Measurements from ENCODE around the gene RGL2. TPM values are rescaled to one million over a fixed set of nuclear protein-coding genes. Genes with fewer than 3 reads are reported as not detected.
"Not testable (repeated sequence)": the region's sequence is repeated elsewhere in the genome, so short reads cannot be mapped to it uniquely, and the experiment has no call there.

The RGL2 gene
- polyA plus RNA-seq, 1 donor from 2014 or later, result 120 TPM

DNA sequence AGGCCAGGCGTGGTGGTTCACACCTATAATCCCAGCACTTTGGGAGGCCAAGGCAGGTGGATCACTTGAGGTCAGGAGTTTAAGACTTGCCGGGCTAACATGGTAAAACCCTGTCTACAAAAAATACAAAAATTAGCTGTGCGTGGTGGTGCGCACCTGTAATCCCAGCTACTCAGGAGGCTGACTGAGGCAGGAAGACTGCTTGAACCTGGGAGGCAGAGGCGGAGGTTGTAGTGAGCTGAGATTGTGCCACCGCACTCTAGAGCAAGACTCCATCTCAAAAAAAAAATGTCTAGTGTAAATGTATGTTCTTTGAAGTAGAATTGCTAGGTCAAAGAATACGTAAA, 44.8 kb upstream of the RGL2 start:
- not testable (repeated sequence) for H2AFZ ChIP-seq (ENCODE audit: low read depth, low read length); H3K9ac ChIP-seq (ENCODE audit: low read length); H3K4me3 ChIP-seq (ENCODE audit: low read length)

DNA sequence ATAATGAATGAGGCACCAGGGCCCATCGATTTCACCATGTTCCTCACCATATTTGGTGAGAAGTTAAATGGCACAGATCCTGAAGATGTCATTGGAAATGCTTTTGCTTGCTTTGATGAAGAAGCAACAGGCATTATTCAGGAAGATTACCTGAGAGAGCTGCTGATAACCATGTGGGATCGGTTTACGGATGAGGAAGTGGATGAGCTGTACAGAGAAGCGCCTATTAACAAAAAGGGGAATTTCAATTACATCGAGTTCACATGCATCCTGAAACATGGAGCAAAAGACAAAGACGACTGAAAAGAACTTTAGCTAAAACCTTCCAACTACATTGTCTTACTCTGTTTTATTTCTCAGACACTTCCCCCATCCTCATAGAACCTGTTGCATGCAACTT, 40.5 kb upstream of the RGL2 start:
- Histone ChIP-seq H3K9me2 (ENCODE audit: insufficient read depth, low read length) (no peaks in the 10 kb centered on the region), H2AFZ (ENCODE audit: low read depth, low read length) (no peak overlapping the region), H3K9me3 (ENCODE audit: low read length) (no peaks in the 10 kb centered on the region), H3K4me3 (ENCODE audit: low read length) (no peak overlapping the region), H3K9ac (ENCODE audit: low read length) (no peak overlapping the region), H3F3A (ENCODE audit: insufficient read depth, low read length, poor library complexity, severe bottlenecking) (no peaks in the 10 kb centered on the region), H4K20me1 (ENCODE audit: insufficient read depth) (no peaks in the 10 kb centered on the region), H3K27me3 (ENCODE audit: insufficient read depth, low read depth, low read length) (no peaks in the 10 kb centered on the region), H3K4me2 (ENCODE audit: low read length) (no peak overlapping the region), H3K36me3 (ENCODE audit: insufficient read depth, low read length) (no peaks in the 10 kb centered on the region), H3K27ac (ENCODE audit: low read length) (no peak overlapping the region), H3K79me2 (replicated peaks; ENCODE audit: insufficient read depth, low read length) (no peaks in the 10 kb centered on the region)
- no peak for TF ChIP-seq MXI1 (conservative IDR thresholded peaks at IDR 0.05; ENCODE audit: poor library complexity, severe bottlenecking)

More for the DNA sequence above, 44.8 kb upstream of the RGL2 start:
- not testable (repeated sequence) for H3K36me3 ChIP-seq (ENCODE audit: insufficient read depth, low read length); H3K27ac ChIP-seq (ENCODE audit: low read length); H3K4me2 ChIP-seq (ENCODE audit: low read length); H3K9me2 ChIP-seq (ENCODE audit: insufficient read depth, low read length); H3K79me2 ChIP-seq (replicated peaks; ENCODE audit: insufficient read depth, low read length); H3K27me3 ChIP-seq (ENCODE audit: insufficient read depth, low read depth, low read length); H3F3A ChIP-seq (ENCODE audit: insufficient read depth, low read length, poor library complexity, severe bottlenecking); H3K9me3 ChIP-seq (ENCODE audit: low read length); H4K20me1 ChIP-seq (ENCODE audit: insufficient read depth)

DNA sequence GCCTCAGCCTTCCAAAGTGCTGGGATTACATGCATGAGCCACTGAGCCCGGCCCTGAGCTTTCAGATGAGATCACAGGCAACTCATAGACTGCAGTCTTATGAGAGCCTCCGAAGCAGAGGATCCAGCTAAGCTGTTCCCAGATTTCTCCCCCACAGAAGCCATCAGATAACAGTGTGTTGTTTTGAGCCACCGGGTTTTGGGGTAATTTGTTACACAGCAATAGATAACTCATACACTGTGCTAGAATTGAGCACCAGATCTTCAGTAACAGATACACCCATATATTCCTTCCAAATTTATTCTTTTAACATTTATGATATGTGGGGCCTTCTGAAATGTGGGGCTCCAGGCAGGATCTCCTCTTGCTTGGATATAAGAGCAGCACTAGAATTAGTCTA, 37.8 kb upstream of the RGL2 start:
- no peak overlapping the region for H3K27ac ChIP-seq (ENCODE audit: low read length)
- H3K36me3 ChIP-seq (ENCODE audit: insufficient read depth, low read length), result no peaks in the 10 kb centered on the region
- no peaks in the 10 kb centered on the region for H3K79me2 ChIP-seq (replicated peaks; ENCODE audit: insufficient read depth, low read length)
- no peak overlapping the region for H3K4me3 ChIP-seq (ENCODE audit: low read length)
- no peak for TF ChIP-seq RAD21 (conservative IDR thresholded peaks at IDR 0.05)
- TF ChIP-seq SMC3 (conservative IDR thresholded peaks at IDR 0.05; ENCODE audit: poor library complexity), result no peak
- TF ChIP-seq TAF1 (IDR thresholded peaks at IDR 0.05; ENCODE audit: low read depth), result no peak
- TF ChIP-seq EZH2 (IDR thresholded peaks at IDR 0.05; ENCODE audit: borderline replicate concordance, insufficient read depth, low read length, poor library complexity, severe bottlenecking), result no peak
- no peak for TF ChIP-seq MXI1 (conservative IDR thresholded peaks at IDR 0.05; ENCODE audit: poor library complexity, severe bottlenecking)
- TF ChIP-seq, protein P1, sequence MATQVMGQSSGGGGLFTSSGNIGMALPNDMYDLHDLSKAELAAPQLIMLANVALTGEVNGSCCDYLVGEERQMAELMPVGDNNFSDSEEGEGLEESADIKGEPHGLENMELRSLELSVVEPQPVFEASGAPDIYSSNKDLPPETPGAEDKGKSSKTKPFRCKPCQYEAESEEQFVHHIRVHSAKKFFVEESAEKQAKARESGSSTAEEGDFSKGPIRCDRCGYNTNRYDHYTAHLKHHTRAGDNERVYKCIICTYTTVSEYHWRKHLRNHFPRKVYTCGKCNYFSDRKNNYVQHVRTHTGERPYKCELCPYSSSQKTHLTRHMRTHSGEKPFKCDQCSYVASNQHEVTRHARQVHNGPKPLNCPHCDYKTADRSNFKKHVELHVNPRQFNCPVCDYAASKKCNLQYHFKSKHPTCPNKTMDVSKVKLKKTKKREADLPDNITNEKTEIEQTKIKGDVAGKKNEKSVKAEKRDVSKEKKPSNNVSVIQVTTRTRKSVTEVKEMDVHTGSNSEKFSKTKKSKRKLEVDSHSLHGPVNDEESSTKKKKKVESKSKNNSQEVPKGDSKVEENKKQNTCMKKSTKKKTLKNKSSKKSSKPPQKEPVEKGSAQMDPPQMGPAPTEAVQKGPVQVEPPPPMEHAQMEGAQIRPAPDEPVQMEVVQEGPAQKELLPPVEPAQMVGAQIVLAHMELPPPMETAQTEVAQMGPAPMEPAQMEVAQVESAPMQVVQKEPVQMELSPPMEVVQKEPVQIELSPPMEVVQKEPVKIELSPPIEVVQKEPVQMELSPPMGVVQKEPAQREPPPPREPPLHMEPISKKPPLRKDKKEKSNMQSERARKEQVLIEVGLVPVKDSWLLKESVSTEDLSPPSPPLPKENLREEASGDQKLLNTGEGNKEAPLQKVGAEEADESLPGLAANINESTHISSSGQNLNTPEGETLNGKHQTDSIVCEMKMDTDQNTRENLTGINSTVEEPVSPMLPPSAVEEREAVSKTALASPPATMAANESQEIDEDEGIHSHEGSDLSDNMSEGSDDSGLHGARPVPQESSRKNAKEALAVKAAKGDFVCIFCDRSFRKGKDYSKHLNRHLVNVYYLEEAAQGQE (IDR thresholded peaks at IDR 0.05; ENCODE audit: borderline replicate concordance), result no peak
- TF ChIP-seq EP300 (conservative IDR thresholded peaks at IDR 0.05; ENCODE audit: poor library complexity, severe bottlenecking), result no peak
- TF ChIP-seq, protein P2, sequence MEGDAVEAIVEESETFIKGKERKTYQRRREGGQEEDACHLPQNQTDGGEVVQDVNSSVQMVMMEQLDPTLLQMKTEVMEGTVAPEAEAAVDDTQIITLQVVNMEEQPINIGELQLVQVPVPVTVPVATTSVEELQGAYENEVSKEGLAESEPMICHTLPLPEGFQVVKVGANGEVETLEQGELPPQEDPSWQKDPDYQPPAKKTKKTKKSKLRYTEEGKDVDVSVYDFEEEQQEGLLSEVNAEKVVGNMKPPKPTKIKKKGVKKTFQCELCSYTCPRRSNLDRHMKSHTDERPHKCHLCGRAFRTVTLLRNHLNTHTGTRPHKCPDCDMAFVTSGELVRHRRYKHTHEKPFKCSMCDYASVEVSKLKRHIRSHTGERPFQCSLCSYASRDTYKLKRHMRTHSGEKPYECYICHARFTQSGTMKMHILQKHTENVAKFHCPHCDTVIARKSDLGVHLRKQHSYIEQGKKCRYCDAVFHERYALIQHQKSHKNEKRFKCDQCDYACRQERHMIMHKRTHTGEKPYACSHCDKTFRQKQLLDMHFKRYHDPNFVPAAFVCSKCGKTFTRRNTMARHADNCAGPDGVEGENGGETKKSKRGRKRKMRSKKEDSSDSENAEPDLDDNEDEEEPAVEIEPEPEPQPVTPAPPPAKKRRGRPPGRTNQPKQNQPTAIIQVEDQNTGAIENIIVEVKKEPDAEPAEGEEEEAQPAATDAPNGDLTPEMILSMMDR (IDR thresholded peaks at IDR 0.05; ENCODE audit: poor library complexity, severe bottlenecking), result no peak
- TF ChIP-seq POLR2AphosphoS5 (IDR thresholded peaks at IDR 0.05), result no peak
- no peak overlapping the region for H3K4me2 ChIP-seq (ENCODE audit: low read length)
- H3K9me3 ChIP-seq (ENCODE audit: low read length), result no peaks in the 10 kb centered on the region
- H3K27me3 ChIP-seq (ENCODE audit: insufficient read depth, low read depth, low read length), result no peaks in the 10 kb centered on the region
- no peaks in the 10 kb centered on the region for H4K20me1 ChIP-seq (ENCODE audit: insufficient read depth)
- H3K9ac ChIP-seq (ENCODE audit: low read length), result no peak overlapping the region
- no peaks in the 10 kb centered on the region for H3K9me2 ChIP-seq (ENCODE audit: insufficient read depth, low read length)
- no peaks in the 10 kb centered on the region for H3F3A ChIP-seq (ENCODE audit: insufficient read depth, low read length, poor library complexity, severe bottlenecking)
- no peak overlapping the region for H2AFZ ChIP-seq (ENCODE audit: low read depth, low read length)

All from neural cell (in vitro differentiated cells).